ENCODE data around the gene LSAMP.

LSAMP gene

DNA sequence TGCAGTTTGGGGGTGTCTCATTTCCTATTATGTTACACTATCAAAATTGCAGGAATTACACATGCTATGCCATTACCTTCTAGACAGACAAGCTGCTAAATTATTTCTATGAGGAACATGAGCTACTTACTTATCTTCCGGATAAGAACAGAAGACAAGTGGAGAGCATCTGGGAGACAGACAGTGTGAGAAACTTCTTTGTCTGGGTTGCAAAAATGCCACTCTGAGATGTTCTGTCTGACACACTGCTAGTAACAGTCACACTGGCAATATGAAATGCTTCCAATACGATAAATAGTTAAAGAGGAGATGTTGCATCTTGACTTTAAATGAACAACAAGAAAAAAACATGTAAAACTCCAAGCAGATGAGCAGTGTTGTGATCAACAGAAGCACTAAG, 40.1 kb downstream of the LSAMP start:
- DNase-seq (ENCODE audit: low spot score) (no peak), ATAC-seq (ENCODE audit: low read depth) (no peak)
- H3K4me1 ChIP-seq (ENCODE audit: insufficient read depth, poor library complexity, severe bottlenecking) = no peaks in the 10 kb centered on the region
- no peaks in the 10 kb centered on the region for H3K36me3 ChIP-seq (ENCODE audit: low read depth)
- no peak overlapping the region for H3K4me3 ChIP-seq (ENCODE audit: severe bottlenecking)
- peaks cover 2% of the 10 kb centered on the region for H3K27me3 ChIP-seq (ENCODE audit: insufficient read depth, poor library complexity, severe bottlenecking)
- TF ChIP-seq CTCF (IDR thresholded peaks at IDR 0.05; ENCODE audit: poor library complexity, severe bottlenecking) = no peak
- no peaks in the 10 kb centered on the region for H3K9me3 ChIP-seq (ENCODE audit: severe bottlenecking)
- no peak overlapping the region for H3K27ac ChIP-seq (ENCODE audit: poor library complexity, severe bottlenecking)

DNA sequence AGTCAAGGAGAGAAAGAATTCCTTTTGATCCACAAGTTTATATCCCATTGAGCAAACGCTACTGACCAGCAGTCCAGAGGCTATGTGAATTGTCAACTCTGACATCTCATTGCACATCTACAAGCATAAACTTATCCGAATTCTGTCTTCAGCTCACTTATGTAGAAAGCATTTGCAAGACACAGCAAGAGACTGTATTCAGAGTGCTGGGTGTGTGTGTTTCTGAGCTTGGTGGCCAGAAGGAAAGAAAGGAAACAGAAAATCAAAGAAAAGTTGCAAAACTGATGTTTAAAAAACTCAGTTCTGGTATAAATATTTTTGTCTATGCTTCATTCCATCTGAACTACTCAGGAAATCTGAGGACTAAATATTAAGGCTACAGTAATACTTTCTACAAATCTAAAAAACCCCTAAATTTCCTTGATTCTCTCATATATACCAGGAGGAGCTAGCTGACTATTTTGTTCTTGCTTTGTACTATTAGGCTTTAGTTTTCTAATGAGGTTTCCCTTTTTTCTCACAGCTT, 45.5 kb downstream of the LSAMP start:
- ATAC-seq (ENCODE audit: low read depth) (no peak), DNase-seq (ENCODE audit: low spot score) (no peak)
- no peaks in the 10 kb centered on the region for H3K4me1 ChIP-seq (ENCODE audit: insufficient read depth, poor library complexity, severe bottlenecking)
- no peak for TF ChIP-seq CTCF (IDR thresholded peaks at IDR 0.05; ENCODE audit: poor library complexity, severe bottlenecking)
- H3K9me3 ChIP-seq (ENCODE audit: severe bottlenecking) = no peaks in the 10 kb centered on the region
- no peak overlapping the region for H3K27ac ChIP-seq (ENCODE audit: poor library complexity, severe bottlenecking)
- H3K36me3 ChIP-seq (ENCODE audit: low read depth) = no peaks in the 10 kb centered on the region
- H3K27me3 ChIP-seq (ENCODE audit: insufficient read depth, poor library complexity, severe bottlenecking) = peaks cover 2% of the 10 kb centered on the region
- H3K4me3 ChIP-seq (ENCODE audit: severe bottlenecking) = no peak overlapping the region

GRCh38 chr3:116394365-116394764, 50.9 kb downstream of the LSAMP start:
- no peaks in the 10 kb centered on the region for H3K4me1 ChIP-seq (ENCODE audit: insufficient read depth, poor library complexity, severe bottlenecking)
- H3K4me3 ChIP-seq (ENCODE audit: severe bottlenecking) = no peak overlapping the region
- TF ChIP-seq CTCF (IDR thresholded peaks at IDR 0.05; ENCODE audit: poor library complexity, severe bottlenecking) = no peak
- H3K9me3 ChIP-seq (ENCODE audit: severe bottlenecking) = no peaks in the 10 kb centered on the region
- H3K36me3 ChIP-seq (ENCODE audit: low read depth) = no peaks in the 10 kb centered on the region
- DNase-seq (ENCODE audit: low spot score) (no peak), ATAC-seq (ENCODE audit: low read depth) (no peak)
- no peaks in the 10 kb centered on the region for H3K27me3 ChIP-seq (ENCODE audit: insufficient read depth, poor library complexity, severe bottlenecking)
- no peak overlapping the region for H3K27ac ChIP-seq (ENCODE audit: poor library complexity, severe bottlenecking)

GRCh38 chr3:116393199-116393598, 52.1 kb downstream of the LSAMP start:
- Histone ChIP-seq H3K9me3 (ENCODE audit: severe bottlenecking) (no peaks in the 10 kb centered on the region), H3K27me3 (ENCODE audit: insufficient read depth, poor library complexity, severe bottlenecking) (no peaks in the 10 kb centered on the region), H3K27ac (ENCODE audit: poor library complexity, severe bottlenecking) (no peak overlapping the region), H3K36me3 (ENCODE audit: low read depth) (no peaks in the 10 kb centered on the region), H3K4me1 (ENCODE audit: insufficient read depth, poor library complexity, severe bottlenecking) (no peaks in the 10 kb centered on the region), H3K4me3 (ENCODE audit: severe bottlenecking) (no peak overlapping the region)
- DNase-seq (ENCODE audit: low spot score) (no peak), ATAC-seq (ENCODE audit: low read depth) (no peak)
- no peak for TF ChIP-seq CTCF (IDR thresholded peaks at IDR 0.05; ENCODE audit: poor library complexity, severe bottlenecking)

GRCh38 chr3:116392291-116392690, 53.0 kb downstream of the LSAMP start:
- TF ChIP-seq CTCF (IDR thresholded peaks at IDR 0.05; ENCODE audit: poor library complexity, severe bottlenecking) = no peak
- H3K9me3 ChIP-seq (ENCODE audit: severe bottlenecking) = no peaks in the 10 kb centered on the region

More at GRCh38 chr3:116392291-116392690, 53.0 kb downstream of the LSAMP start:
- DNase-seq (ENCODE audit: low spot score) (no peak), ATAC-seq (ENCODE audit: low read depth) (no peak)
- Histone ChIP-seq H3K27me3 (ENCODE audit: insufficient read depth, poor library complexity, severe bottlenecking) (no peaks in the 10 kb centered on the region), H3K4me3 (ENCODE audit: severe bottlenecking) (no peak overlapping the region), H3K27ac (ENCODE audit: poor library complexity, severe bottlenecking) (no peak overlapping the region), H3K4me1 (ENCODE audit: insufficient read depth, poor library complexity, severe bottlenecking) (no peaks in the 10 kb centered on the region), H3K36me3 (ENCODE audit: low read depth) (no peaks in the 10 kb centered on the region)

Measured in RWPE2 (cell line).